Progenitor cell of endocrine pancreas (in vitro differentiated cells): ENCODE measurements around the gene KIAA0319L. TPM values are rescaled to one million over a fixed set of nuclear protein-coding genes. Genes with fewer than 3 reads are reported as not detected.

Experiments used
- DNase-seq: peaks from one replicate; pipeline ENCODE4 v3.0.0; 2021; ENCODE audit warnings: low spot score; ENCODE audit not compliant: unreplicated experiment
- H3K27ac Mint-ChIP-seq: 2 replicates; pipeline ENCODE4 v1.8.0; 2021; ENCODE audit warnings: mild to moderate bottlenecking, moderate library complexity, mixed read lengths
- H3K27me3 Mint-ChIP-seq: 2 replicates; pipeline ENCODE4 v1.8.0; 2021; ENCODE audit warnings: mixed read lengths
- H3K36me3 Mint-ChIP-seq: 2 replicates; pipeline ENCODE4 v1.8.0; 2022; ENCODE audit warnings: mixed read lengths; ENCODE audit not compliant: insufficient read depth
- H3K4me1 Mint-ChIP-seq: 2 replicates; pipeline ENCODE4 v1.8.0; 2021; ENCODE audit warnings: low read depth, mixed read lengths
- H3K4me3 Mint-ChIP-seq: 2 replicates; pipeline ENCODE4 v1.8.0; 2021; ENCODE audit warnings: low read depth, mild to moderate bottlenecking, moderate library complexity, mixed read lengths
- H3K9me3 Mint-ChIP-seq: 2 replicates; pipeline ENCODE4 v1.8.0; 2021; ENCODE audit warnings: low read depth, mixed read lengths
- CTCF ChIP-seq: fragments of 200-600 bp; sonication (generic); IDR thresholded peaks from one replicate; pipeline ENCODE4 v1.5.0; 2021; ENCODE audit warnings: antibody characterized with exemption, mild to moderate bottlenecking; ENCODE audit not compliant: unreplicated experiment
- total RNA-seq: library from RNA; stranded (reverse); gene quantifications from 2 replicates; pipeline ENCODE4 v1.2.1, GENCODE V29; 2021

Gene KIAA0319L
- total RNA-seq, 1 donor from 2014 or later = 70.0 TPM

GRCh38 chr1:35571263-35571662 is 14.1 kb upstream of the KIAA0319L start:
- no peak for TF ChIP-seq CTCF
- no peak for DNase-seq
- Mint-ChIP-seq H3K27me3 (peaks cover 72% of the 10 kb centered on the region), H3K9me3 (no peaks in the 10 kb centered on the region), H3K4me3 (no peak overlapping the region), H3K36me3 (peaks cover 2% of the 10 kb centered on the region), H3K4me1 (peaks cover 10% of the 10 kb centered on the region), H3K27ac (no peak overlapping the region)

GRCh38 chr1:35570589-35571137 is 13.5 kb upstream of the KIAA0319L start:
- no peak for TF ChIP-seq CTCF
- no peak overlapping the region for H3K4me3 Mint-ChIP-seq
- H3K9me3 Mint-ChIP-seq = no peaks in the 10 kb centered on the region
- peaks cover 7% of the 10 kb centered on the region for H3K4me1 Mint-ChIP-seq
- peaks cover 2% of the 10 kb centered on the region for H3K36me3 Mint-ChIP-seq
- no peak for DNase-seq
- no peak overlapping the region for H3K27ac Mint-ChIP-seq
- H3K27me3 Mint-ChIP-seq = peaks cover 66% of the 10 kb centered on the region

- Mint-ChIP-seq H3K36me3 (peaks cover 2% of the 10 kb centered on the region), H3K9me3 (no peaks in the 10 kb centered on the region), H3K27ac (no peak overlapping the region), H3K4me3 (no peak overlapping the region), H3K4me1 (no peaks in the 10 kb centered on the region), H3K27me3 (peaks cover 59% of the 10 kb centered on the region)
- DNase-seq = no peak
- TF ChIP-seq CTCF = no peak
These were observed 12.7 kb upstream of the KIAA0319L start for GRCh38 chr1:35569936-35570335.

GRCh38 chr1:35568975-35569395 is 11.8 kb upstream of the KIAA0319L start:
- no peaks in the 10 kb centered on the region for H3K9me3 Mint-ChIP-seq
- peaks cover 6% of the 10 kb centered on the region for H3K36me3 Mint-ChIP-seq
- peaks cover 52% of the 10 kb centered on the region for H3K27me3 Mint-ChIP-seq
- peak; percentile 88 for TF ChIP-seq CTCF
- no peaks in the 10 kb centered on the region for H3K4me1 Mint-ChIP-seq
- peak; percentile 60 for DNase-seq
- no peak overlapping the region for H3K4me3 Mint-ChIP-seq
- no peak overlapping the region for H3K27ac Mint-ChIP-seq

- Mint-ChIP-seq H3K27ac (no peak overlapping the region), H3K27me3 (peaks cover 50% of the 10 kb centered on the region), H3K9me3 (no peaks in the 10 kb centered on the region), H3K4me3 (no peak overlapping the region), H3K36me3 (peaks cover 9% of the 10 kb centered on the region), H3K4me1 (no peaks in the 10 kb centered on the region)
- no peak for TF ChIP-seq CTCF
- DNase-seq = no peak
These were observed 10.8 kb upstream of the KIAA0319L start for GRCh38 chr1:35567947-35568558.
